Mesothelial cell of epicardium (in vitro differentiated cells): Measurements from ENCODE around the gene OBSCN. TPM values are rescaled to one million over a fixed set of nuclear protein-coding genes. Genes with fewer than 3 reads are reported as not detected.

Experiments used
- DNase-seq, 2 experiments: peaks; one replicate each; pipeline ENCODE4 v3.0.0; 2021; ENCODE audit warnings: low spot score in 2 of 2; ENCODE audit not compliant: unreplicated experiment in 2 of 2
- H3K27ac Mint-ChIP-seq: 2 replicates; pipeline ENCODE4 v1.8.0; 2021; ENCODE audit warnings: mixed read lengths
- H3K27me3 Mint-ChIP-seq: 2 replicates; pipeline ENCODE4 v1.8.0; 2021; ENCODE audit warnings: low read depth, mixed read lengths
- H3K36me3 Mint-ChIP-seq: 2 replicates; pipeline ENCODE4 v1.8.0; 2021; ENCODE audit warnings: mixed read lengths
- H3K4me1 Mint-ChIP-seq: 2 replicates; pipeline ENCODE4 v1.8.0; 2021; ENCODE audit warnings: mixed read lengths
- H3K4me3 Mint-ChIP-seq: 2 replicates; pipeline ENCODE4 v1.8.0; 2021; ENCODE audit warnings: mild to moderate bottlenecking, moderate library complexity, mixed read lengths
- H3K9me3 Mint-ChIP-seq: 2 replicates; pipeline ENCODE4 v1.8.0; 2021; ENCODE audit warnings: mixed read lengths
- total RNA-seq: library from RNA; stranded (reverse); gene quantifications from 3 replicates; pipeline ENCODE4 v1.2.1, GENCODE V29; 2021
- TF ChIP-seq, protein P1 (sequence below): fragments of 200-600 bp; sonication (generic); IDR thresholded peaks from one replicate; pipeline ENCODE4 v1.5.0; 2021; ENCODE audit warnings: antibody characterized with exemption; ENCODE audit not compliant: unreplicated experiment

Gene OBSCN
- total RNA-seq, 1 donor from 2014 or later, result 113 TPM

DNA sequence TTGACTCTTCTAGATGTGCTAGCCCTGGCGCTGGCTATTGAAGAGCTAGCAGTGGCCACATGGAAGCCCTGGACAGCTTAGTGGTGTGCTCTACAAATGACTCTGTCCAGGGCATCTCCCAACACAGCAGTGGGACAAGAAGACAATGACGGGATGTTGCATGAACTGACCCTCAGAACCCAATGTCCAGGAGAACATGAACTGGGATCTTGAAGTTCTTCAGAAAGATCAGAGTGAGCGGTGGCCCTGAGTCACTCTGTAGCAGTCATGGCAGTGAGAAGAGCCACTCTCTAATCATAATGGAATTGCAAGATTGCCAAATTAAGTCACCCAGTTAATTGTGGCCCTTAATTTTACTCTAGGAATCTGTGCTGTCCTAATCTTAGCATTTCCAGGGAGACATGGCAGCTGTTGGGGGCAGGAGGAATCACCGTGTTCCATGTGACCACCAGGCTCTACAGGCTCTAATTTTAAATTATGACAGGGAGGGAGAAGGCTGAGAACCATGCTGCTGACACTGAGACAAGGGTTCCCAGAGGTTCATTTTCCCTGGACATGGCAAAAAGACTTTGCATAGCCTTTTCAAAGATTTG, 10.2 kb upstream of the OBSCN start:
- TF ChIP-seq, protein P1, sequence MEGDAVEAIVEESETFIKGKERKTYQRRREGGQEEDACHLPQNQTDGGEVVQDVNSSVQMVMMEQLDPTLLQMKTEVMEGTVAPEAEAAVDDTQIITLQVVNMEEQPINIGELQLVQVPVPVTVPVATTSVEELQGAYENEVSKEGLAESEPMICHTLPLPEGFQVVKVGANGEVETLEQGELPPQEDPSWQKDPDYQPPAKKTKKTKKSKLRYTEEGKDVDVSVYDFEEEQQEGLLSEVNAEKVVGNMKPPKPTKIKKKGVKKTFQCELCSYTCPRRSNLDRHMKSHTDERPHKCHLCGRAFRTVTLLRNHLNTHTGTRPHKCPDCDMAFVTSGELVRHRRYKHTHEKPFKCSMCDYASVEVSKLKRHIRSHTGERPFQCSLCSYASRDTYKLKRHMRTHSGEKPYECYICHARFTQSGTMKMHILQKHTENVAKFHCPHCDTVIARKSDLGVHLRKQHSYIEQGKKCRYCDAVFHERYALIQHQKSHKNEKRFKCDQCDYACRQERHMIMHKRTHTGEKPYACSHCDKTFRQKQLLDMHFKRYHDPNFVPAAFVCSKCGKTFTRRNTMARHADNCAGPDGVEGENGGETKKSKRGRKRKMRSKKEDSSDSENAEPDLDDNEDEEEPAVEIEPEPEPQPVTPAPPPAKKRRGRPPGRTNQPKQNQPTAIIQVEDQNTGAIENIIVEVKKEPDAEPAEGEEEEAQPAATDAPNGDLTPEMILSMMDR, result no peak
- Mint-ChIP-seq H3K27ac (no peak overlapping the region), H3K4me3 (no peak overlapping the region), H3K27me3 (no peaks in the 10 kb centered on the region), H3K9me3 (peaks cover 18% of the 10 kb centered on the region), H3K4me1 (no peaks in the 10 kb centered on the region), H3K36me3 (peaks cover 16% of the 10 kb centered on the region)
- no peak for DNase-seq

GRCh38 chr1:228198977-228199590, 8.8 kb upstream of the OBSCN start:
- no peak overlapping the region for H3K27ac Mint-ChIP-seq
- TF ChIP-seq, protein P1, result no peak
- H3K36me3 Mint-ChIP-seq, result peaks cover 16% of the 10 kb centered on the region
- no peak overlapping the region for H3K4me3 Mint-ChIP-seq
- H3K27me3 Mint-ChIP-seq, result peaks cover 4% of the 10 kb centered on the region
- H3K9me3 Mint-ChIP-seq, result peaks cover 18% of the 10 kb centered on the region
- no peaks in the 10 kb centered on the region for H3K4me1 Mint-ChIP-seq
- no peak for DNase-seq

GRCh38 chr1:228204958-228205357, 2.9 kb upstream of the OBSCN start:
- TF ChIP-seq, protein P1, result no peak
- Mint-ChIP-seq H3K27ac (no peak overlapping the region), H3K27me3 (peaks cover 14% of the 10 kb centered on the region), H3K36me3 (no peaks in the 10 kb centered on the region), H3K4me3 (no peak overlapping the region), H3K4me1 (peaks cover 2% of the 10 kb centered on the region), H3K9me3 (no peaks in the 10 kb centered on the region)
- DNase-seq, result no peak

- H3K4me3 Mint-ChIP-seq, result no peak overlapping the region
- H3K27ac Mint-ChIP-seq, result no peak overlapping the region
- TF ChIP-seq, protein P1, result no peak
- no peaks in the 10 kb centered on the region for H3K36me3 Mint-ChIP-seq
- peaks cover 14% of the 10 kb centered on the region for H3K27me3 Mint-ChIP-seq
- DNase-seq, result no peak
- H3K9me3 Mint-ChIP-seq, result no peaks in the 10 kb centered on the region
- H3K4me1 Mint-ChIP-seq, result peaks cover 2% of the 10 kb centered on the region
Measured at GRCh38 chr1:228205526-228206436, 2.1 kb upstream of the OBSCN start.

DNA sequence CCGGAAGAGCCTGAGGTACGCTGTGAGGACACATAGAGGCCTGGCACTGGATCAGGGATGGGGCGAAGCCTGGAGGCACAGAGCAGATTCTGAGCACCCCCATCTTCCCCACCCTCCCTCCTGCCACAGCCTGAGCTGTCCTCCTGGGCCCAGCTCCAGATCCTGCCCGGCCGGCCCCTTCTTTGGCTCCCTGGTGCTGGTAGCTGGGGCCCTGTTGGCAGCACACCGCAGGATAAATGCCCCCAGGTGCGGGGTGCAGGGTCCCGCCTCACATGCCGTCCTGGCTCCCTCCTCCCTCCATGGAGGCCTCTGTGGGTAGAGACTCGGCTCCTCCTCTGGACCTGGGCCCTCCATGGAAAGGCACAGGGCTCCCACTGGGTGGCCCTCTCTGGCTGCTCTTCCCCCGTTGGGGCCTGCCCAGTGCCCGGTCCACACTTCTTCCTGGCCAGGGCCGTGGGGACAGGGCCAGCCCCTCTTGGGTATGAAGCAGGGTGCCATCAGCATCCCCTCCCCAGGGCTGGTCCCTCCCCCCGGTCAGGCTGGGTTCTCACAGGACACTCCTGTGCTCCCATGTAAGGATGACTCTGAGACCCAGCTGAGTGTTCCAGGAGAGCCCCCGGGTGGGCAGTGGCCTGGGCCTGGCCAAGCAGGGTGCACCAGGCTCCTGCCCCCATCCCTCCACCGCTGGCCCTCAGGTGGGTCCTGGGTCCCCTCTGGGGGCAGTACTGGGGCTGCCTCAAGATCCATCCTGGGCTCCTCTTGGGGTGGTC, 1.1 kb upstream of the OBSCN start:
- no peaks in the 10 kb centered on the region for H3K9me3 Mint-ChIP-seq
- no peak for DNase-seq

More for the DNA sequence above, 1.1 kb upstream of the OBSCN start:
- Mint-ChIP-seq H3K27me3 (peaks cover 14% of the 10 kb centered on the region), H3K36me3 (no peaks in the 10 kb centered on the region), H3K4me3 (no peak overlapping the region), H3K4me1 (peaks cover 2% of the 10 kb centered on the region), H3K27ac (no peak overlapping the region)
- TF ChIP-seq, protein P1, result no peak
